H1 (cell line): ENCODE measurements around the gene FHIP2A. TPM values are rescaled to one million over a fixed set of nuclear protein-coding genes. Genes with fewer than 3 reads are reported as not detected.

Experiments
- GABPA ChIP-seq: IDR thresholded peaks from 2 replicates; pipeline ENCODE4 v1.6.1; 2011; ENCODE audit warnings: mild to moderate bottlenecking, low read length, moderate library complexity, borderline replicate concordance; ENCODE audit not compliant: insufficient read depth
- polyA plus RNA-seq, 7 experiments: library from polyadenylated mRNA; depleted of rRNA in 3 of 7; stranded (reverse) in 5 of 7; unstranded in 2 of 7; fragments of >200 nt in 5 of 7; fragments of 200-250 nt in 2 of 7; gene quantifications; 1 replicate in 5 of 7; 2 replicates in 1 of 7; 4 replicates in 1 of 7; pipeline versions ENCODE4 v1.2.1 to v1.2.3, GENCODE V29; 2011 to 2013; ENCODE audit warnings: missing spikeins in 2 of 7, mixed read lengths in 2 of 7
- total RNA-seq: library from RNA; stranded (reverse); fragmentation: NEBNext Ultra II Directional; extraction: Animal tissue kit (Norgen Biotek cat#: 25700); gene quantifications from 2 replicates; pipeline ENCODE4 v1.2.1, GENCODE V29; 2021

Gene FHIP2A
- total and polyA plus RNA-seq, 2 of the 8 experiments (the other 6 are each of a cell fraction or from before 2014, with no cell fraction given): 4.5 to 15.0 TPM

DNA sequence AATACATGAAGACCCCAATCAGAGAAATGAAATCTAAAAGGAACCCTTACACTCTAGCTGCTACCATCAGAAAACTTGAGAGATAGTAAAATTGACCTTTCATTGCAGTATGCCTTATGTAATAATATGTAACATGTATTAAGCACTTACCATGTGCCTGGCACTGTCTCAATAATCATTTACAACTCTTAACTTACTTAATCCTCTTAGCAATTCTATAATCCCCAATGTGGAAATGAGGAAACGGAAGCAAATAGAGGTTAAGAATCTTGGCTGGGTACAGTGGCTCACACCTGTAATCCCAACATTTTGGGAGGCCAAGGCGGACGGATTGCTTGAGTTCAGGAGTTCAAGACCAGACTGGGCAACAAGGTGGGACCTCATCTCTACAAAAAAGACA is 29.8 kb upstream of the FHIP2A start (continued):
- no peak for TF ChIP-seq GABPA
